EH (cell line): Measurements from ENCODE around the gene SCFD1.
"Not testable (repeated sequence)": the region's sequence is repeated elsewhere in the genome, so short reads cannot be mapped to it uniquely, and the experiment has no call there.

Source experiments
- DNase-seq: peaks from one replicate; pipeline ENCODE4 v3.0.0-alpha.2; 2015; ENCODE audit warnings: low read depth

Gene SCFD1

DNA sequence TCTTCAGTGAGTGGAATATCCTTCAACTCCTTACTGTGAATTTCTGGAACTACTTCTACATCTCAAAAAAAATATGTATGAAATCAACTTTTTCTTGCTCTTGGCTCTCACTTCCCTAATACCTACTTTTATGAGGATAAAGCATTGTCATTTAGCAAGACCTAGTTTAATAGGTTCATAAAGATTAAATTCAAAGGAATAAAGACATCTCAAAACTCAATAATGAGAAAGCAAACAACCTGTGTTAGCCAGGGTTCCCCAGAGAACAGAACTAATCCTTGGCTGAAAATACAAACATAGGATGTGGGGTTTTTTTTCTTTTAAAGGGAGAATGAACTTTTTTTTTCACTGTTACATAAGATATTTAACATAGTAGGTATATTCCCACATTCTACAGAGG lies 57.9 kb downstream of the SCFD1 start:
- no peak for DNase-seq

DNA sequence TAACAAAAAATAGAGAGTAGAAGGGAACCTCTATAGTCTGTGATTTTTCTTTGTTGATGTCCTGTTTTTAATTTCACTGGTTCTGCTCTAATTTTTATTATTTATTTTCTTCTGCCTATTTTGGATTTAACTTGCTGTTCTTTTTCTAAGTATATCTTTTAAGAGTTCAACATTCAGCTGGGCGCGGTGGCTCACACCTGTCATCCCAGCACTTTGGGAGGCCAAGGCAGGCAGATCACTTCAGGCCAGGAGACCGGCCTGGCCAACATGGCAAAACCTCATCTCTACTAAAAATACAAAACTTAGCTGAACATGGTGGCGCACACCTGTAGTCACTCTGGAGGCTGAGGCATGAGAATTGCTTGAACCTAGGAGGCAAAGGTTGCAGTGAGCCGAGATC lies 58.7 kb downstream of the SCFD1 start:
- DNase-seq, result not testable (repeated sequence)

DNA sequence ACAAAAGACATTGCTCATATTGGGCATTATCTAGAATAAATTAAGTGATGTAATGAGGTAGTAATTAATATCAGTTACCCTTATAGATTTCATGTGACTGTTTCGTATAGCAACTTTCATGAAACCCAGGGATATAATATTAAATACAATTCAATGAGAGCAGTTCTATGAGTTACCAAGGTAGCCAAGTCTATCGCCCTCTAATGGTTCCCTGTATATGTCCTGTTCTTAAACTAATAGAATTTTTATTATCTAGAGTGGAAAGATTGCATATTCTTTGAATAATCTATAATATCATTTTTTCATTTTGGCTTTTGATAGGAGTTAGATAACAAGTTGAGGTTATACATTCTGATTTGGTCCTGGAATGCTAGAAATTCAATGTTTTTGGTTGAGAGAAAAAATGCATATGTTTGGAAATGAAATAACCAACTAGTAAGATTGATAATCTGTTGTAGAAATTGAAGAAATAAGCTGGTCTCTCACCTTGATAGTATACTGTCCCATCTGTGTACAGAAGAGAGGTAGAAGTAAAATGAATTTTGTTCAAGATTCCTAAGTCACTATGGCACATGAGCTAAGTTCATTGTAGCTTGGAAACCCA lies 59.7 kb downstream of the SCFD1 start:
- DNase-seq, result peak; percentile 4

DNA sequence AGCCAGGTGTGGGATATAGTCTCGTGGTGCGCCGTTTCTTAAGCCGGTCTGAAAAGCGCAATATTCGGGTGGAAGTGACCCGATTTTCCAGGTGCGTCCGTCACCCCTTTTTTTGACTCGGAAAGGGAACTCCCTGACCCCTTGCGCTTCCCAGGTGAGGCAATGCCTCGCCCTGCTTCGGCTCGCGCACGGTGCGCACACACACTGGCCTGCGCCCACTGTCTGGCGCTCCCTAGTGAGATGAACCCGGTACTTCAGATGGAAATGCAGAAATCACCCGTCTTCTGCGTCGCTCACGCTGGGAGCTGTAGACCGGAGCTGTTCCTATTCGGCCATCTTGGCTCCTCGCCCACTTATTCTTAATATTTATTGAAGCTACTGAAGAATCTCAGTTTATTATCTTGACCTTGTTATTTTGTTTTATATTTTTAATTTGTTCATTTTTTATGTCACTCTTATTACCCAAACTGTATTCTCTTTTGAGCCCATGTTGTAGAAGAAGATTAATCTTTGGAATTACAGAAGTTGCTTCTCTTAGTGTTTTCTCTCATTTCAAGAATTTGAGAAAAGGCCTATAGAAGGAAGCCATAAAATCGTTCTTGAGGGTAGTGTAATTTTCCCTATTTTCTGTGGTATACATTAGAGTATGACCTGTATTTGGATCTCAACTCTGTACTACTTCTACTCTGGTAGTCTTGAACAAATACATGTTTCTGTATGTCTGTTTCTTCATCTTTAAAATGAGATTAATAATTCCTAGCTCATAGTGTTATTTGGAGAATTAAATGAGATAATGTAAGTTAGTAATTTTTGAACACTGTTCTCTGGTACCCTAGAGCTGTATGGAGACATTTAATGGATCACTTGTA lies 68.6 kb downstream of the SCFD1 start:
- not testable (repeated sequence) for DNase-seq

DNA sequence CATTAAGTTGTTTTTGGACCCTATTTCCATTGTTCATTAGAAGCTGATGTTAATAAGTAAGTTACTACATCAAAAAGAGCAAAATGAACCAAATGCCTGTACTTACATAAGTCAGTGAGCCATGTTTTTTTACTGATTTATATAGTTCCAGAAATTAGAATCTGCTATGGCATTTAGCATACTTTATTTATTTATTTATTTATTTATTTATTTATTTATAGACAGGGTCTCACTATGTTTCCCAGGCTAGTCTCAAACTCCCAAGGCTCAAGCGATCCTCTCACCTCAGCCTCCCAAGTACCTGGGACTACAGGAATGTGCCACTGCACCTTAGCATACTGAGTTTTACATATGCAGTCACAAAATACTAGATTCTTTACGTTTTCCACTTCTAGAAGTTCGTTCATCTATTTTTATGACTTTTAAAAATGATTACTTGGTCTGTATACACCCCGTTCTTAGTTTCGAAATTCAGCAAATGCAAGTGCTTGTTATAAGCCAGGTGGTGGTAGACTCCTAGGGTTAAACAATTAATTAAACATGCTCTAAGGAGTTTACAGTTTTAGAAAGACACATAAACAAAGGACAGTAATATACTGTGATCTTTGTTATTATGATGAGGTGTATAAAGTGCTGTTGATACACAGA lies 69.8 kb downstream of the SCFD1 start:
- DNase-seq, result no peak

DNA sequence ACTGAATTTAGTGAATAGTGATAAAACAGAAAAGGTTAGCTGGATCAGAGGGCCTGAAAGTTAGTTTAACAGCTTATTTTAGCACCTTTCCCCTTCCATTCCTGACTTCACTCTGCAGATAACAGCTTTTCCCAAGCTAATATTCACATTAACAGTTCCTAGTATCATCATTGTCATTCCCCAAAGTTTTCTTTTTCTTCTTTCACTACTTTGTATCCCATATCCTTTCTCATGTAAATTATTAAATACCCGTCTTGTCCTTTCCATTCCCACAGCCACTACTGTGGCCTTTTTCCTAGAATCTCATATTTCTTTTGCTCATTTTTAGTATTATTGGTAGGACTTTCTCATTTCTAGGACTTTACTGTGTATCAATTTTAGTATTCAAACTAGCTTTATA lies 70.5 kb downstream of the SCFD1 start:
- DNase-seq, result no peak

DNA sequence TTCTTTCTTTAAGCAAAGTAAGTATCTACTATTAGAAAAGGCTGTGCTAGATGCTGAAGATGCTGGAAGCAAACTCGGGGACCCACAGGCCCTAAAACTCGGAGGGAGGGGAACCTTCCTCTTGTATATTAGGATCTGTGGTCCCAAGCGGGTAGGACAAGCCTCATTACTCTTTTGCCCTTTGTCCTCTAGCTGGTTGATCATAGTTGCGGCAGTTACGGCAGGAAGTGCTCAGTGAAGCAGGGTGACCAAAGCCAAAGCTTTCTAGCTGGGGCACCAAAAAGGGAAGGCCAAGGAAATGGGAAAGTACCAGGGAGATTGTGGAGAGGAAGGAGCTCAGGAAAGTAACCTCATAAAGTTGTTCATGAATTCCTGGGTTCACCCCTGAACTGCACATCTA lies 76.3 kb downstream of the SCFD1 start:
- no peak for DNase-seq

DNA sequence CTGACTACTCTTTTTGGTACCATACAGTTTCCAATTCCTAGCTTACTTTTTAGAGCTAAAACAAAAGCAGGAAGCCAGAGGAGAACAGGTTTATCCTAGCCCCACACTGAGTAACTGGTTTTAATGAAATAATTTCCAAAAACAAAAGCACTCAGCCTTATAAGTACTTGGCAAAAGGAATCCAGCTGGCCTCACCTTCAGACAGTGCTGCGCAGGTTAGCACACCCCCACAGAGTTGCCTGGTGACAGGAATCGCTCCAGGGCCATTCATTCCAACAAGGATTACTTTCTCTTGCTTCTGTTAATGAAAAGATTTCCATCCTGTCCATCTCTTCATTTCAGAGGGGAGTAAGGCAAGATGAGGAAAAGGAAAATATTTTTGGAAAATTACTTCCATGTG lies 84.6 kb downstream of the SCFD1 start:
- no peak for DNase-seq

DNA sequence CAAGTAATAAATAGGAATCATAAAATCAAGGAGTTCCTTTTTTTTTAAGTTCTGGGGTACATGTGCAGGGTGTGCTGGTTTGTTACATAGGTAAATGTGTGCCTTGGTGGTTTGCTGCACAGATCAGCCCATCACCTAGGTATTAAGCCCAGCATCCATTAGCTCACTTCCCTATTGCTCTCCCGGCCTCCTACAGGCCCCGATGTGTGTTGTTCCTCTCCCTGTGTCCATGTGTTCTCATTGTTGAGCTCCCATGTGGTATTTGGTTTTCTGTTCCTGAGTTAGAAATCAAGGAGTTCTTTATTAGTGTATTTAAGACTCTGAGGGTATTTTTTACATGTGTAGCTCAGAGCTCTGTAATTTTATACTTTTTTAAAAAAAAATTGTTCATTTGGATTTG lies 86.0 kb downstream of the SCFD1 start:
- no peak for DNase-seq

DNA sequence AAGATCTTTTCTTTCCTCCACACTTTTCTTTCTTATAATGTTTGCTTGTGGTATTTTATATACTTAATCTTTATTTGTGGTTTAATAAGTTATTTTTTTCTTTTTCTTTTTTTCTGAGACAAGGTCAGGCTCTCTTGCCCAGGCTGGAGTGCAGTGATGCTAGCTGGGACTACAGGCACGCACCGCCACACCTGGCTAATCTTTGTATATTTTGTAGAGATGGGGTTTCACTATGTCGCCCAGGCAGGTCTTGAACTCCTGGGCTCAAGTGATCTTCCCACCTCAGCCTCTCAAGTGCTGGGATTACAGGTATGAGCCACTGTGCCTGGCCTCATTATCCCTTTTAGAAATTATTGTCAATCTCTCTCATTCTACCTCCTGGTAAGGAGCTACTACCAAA lies 87.1 kb downstream of the SCFD1 start:
- DNase-seq, result no peak

DNA sequence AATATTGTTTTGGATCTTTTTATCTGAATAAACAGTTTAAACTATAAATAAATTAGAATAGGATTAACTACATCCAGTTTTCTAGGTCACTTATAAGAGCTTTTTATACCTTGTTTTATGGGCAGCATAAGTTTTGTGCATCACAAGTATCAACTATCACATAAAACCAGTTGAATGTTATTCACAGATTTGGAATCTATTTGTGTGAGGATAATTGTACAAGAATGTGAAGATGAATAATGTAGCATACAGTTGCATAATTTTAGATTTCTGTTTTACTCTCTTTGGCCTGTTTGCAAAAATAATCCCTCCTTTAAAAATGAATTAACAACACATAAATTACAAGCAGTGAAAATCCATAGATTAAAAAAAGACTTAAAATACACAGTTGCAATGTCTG lies 88.8 kb downstream of the SCFD1 start:
- peak; percentile 44 for DNase-seq

DNA sequence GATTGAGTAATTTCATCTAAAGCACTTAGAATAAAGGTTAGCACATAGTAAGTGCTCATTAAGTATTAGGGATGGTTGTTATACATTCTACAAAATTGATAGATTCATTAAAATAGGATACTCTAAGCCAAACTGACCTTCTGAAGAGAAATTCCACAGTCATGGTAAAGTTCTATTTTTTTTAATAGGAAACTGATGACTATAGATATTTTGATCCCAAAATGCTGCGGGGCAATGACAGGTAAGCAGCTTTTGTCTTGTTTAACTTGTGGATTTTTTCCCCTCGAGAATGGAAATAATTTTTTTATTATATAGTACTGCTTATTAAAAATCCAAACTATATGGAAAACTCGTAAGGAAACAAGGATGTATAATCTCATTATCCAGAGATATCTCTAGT lies 97.0 kb downstream of the SCFD1 start:
- DNase-seq, result no peak

DNA sequence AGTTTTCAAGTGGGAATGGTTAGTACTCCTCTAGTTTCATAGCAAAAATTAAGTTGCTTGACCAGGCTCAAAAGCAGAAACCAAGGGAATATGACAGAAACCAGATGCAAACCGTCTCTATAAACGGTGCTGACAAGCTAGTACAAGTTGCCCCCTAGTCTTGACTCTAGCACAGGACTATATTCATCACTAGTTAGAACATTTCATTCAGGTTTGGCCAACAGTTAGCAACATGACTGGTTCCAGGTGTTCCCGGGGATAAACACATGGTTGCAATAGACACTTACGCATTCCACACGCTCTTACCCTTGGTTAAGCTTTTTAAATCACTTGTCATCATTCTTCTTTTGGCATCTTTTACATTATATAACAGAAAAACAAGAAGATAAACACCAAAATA lies 103.6 kb downstream of the SCFD1 start:
- no peak for DNase-seq

DNA sequence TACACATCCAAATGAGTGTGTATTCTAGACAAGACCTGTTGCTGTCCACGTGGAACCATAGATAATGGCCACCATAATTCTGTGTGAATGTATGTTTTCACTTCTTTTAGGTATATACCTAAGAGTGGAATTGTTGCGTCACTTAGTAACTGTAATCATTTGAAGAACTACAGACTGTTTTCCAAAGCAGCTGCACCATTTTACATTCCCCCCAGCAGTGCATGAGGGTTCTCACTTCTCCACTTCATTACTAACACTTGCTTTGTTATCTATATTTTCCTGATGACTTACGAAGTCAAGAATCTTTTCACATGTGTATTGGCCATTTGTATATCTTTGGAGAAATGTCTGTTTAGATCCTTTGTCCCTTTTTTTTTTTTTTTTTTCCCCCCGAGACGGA lies 106.4 kb downstream of the SCFD1 start:
- no peak for DNase-seq

DNA sequence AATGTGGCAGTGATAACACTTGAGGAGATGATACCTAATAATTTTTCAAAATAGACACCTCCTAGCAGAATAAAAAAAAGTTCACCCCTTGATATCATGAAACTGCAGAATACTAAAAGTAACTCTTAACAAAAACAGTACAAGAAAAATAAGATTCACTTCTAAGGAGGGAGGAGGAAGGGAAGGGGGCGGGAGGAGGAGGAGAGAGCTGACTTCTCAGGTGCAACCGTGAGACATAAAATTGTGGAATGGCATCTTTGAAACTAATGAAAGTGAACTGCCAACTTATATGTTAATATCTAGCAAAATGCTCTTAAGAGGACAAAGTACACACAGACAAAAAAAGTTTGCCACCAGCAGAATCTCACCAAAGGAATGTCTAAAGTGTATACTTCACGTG lies 115.8 kb downstream of the SCFD1 start:
- DNase-seq, result no peak

DNA sequence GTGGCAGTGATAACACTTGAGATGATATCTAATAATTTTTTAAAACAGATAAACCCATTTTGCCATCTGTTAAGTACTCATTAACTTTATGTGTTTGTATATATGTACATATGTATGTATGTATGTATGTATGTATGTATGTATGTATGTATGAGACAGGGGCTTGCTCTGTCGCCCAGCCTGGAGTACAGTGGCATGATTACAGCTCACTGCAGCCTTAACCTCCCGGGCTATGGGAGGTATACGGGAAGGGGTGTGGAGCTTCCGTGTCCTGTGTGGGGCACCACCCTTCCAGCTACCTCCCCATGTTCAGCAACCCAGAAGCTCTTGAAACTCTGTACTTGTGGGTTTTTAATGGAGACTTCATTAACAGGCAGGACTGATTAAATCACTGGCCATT lies 116.9 kb downstream of the SCFD1 start:
- no peak for DNase-seq

DNA sequence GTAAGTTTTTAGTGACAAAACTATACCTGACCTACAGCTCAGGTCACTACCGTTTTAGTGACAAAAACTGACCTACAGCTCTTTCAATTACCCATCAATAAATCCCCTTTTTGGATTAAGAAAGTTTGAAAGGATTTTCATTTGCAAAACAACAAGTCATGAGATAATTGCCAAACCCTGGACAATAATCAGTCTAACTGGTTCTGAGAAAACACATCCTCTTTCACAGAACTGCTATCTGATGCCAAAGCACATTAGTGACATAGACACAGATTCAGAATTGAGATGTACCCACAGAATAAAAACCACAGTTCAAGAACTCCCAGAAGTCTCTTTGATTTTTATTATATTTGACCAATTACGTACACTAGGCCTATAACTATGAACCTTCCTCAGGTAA lies 126.2 kb downstream of the SCFD1 start:
- DNase-seq, result no peak

DNA sequence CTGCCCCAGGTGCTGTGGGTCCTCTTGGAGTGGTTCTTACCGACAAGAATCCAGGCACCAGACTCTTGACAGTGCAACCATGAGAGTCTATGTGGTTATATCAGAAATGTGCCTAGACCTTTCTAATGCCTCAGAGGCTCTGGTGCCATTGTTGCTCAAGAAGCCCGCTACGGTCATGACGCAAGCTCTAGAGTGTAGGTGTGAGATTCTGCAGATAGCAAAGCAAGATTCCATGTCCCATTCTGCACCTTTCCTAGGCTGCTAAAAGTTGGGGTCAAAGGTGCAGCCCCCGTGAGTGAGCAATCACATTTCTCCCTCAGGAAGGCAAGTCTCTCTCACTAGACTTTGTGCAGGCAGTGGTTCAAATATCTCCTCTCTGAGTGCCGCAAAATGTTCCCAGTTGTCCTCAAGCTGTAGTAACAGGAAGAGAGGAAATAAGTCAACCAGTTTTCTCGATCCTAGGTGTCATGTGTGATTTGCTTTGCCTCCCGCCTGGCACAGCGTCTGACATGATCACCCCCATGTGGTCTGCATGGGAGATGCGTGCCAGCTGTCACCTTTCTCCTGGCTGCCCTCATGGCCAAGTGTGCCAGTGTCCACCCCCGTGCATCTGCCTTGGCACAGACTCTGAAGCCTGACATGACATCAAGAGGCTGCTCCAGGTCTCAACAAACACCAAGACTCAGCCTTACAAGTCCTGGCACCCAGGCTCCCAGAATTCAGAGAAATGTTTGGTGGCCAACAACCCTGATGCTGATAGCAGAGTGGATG lies 129.7 kb downstream of the SCFD1 start:
- no peak for DNase-seq

DNA sequence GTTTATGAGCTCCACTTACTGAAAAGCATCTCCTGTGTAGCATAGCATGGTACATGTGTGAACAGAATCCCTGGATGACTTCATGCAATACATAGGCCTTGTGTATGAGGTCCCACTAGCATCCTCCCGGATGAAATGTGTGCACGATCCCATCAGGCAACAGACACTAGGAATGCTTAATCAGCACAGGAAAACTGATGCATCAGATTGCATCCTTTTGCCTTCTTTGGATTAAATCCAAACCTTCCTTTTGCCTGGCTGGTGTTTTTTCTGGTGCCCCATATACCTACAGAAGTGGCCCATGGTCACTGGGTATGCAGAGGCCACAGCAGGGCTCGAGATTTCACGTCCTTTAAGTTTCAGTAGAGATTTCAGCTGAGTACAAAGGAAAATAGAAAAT lies 131.3 kb downstream of the SCFD1 start:
- no peak for DNase-seq

DNA sequence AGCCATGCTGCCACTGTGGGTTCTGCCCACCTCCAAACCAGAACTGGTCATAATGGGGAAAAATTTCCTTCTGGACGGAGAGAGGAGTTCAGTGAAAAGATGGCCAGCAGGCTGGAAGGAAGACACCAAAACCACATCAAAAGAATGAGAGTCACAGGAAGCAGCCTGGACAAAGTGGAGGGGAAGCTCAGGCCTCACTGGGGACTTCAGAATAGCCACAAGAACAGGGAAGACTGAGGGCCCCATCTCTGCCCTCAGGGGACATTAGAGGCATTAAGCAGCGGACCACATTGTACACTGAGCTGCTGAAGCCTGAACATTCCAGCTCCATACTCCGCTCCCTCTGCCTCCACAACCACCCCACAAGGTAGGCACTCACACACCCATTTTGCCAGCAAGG lies 132.7 kb downstream of the SCFD1 start:
- no peak for DNase-seq

DNA sequence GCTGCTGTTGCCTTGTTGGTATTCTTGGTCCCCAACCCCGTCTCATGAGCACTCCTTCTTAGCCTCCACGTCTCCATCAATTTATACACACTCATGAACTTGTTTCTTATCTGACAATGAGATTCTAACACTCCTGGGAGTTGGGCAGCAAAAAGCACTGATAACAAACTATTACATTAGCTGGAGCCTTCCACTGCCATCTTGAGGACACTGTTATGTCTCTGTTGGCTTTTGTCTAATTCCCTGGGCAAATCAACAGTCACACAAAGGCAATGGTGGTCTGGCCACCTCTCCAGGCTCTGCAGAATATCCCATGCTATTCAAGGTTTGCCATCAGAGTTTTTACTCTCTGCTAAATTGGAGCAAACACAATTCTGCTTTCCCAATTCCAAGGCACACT lies 134.5 kb downstream of the SCFD1 start:
- no peak for DNase-seq

DNA sequence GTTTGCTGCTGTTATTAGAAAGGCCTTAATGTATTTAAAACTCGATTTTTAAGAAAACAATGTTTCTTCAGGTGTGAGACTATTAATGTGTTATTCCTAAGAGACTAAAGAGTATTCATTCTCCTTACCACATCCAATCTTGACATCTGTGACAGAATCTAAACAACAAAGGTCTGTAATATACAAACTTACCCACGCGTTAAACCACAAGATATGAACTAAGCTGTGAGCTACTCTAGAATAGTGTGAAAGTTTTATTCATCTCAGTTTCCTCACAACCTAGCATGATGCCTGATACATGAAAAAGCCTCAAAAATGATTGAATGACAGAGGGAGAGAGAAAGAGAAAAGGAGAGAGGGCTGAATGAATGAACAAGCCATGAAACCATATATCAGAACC lies 135.0 kb downstream of the SCFD1 start:
- no peak for DNase-seq
